ENCODE measurements around the gene ECE1. TPM values are rescaled to one million over a fixed set of nuclear protein-coding genes. Genes with fewer than 3 reads are reported as not detected.

ECE1 gene
- total RNA-seq, 2 donors from 2014 or later = 79.1 to 83.3 TPM

- H3K4me3 ChIP-seq = no peak overlapping the region
- H3K27ac ChIP-seq = peak overlapping the region in 3 of 4 donors; percentile 20 to 66 (median 49)
- TF ChIP-seq POLR2A (IDR thresholded peaks at IDR 0.05) = no peak
- TF ChIP-seq, protein P1, sequence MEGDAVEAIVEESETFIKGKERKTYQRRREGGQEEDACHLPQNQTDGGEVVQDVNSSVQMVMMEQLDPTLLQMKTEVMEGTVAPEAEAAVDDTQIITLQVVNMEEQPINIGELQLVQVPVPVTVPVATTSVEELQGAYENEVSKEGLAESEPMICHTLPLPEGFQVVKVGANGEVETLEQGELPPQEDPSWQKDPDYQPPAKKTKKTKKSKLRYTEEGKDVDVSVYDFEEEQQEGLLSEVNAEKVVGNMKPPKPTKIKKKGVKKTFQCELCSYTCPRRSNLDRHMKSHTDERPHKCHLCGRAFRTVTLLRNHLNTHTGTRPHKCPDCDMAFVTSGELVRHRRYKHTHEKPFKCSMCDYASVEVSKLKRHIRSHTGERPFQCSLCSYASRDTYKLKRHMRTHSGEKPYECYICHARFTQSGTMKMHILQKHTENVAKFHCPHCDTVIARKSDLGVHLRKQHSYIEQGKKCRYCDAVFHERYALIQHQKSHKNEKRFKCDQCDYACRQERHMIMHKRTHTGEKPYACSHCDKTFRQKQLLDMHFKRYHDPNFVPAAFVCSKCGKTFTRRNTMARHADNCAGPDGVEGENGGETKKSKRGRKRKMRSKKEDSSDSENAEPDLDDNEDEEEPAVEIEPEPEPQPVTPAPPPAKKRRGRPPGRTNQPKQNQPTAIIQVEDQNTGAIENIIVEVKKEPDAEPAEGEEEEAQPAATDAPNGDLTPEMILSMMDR (IDR thresholded peaks at IDR 0.05) = no peak
- no peaks in the 10 kb centered on the region for H3K27me3 ChIP-seq
- H3K9me3 ChIP-seq = no peaks in the 10 kb centered on the region
- DNase-seq = no peak
- no peaks in the 10 kb centered on the region for H3K36me3 ChIP-seq (replicated peaks in 1 of 2; ENCODE audit: insufficient read depth in 1 of 2, low read depth in 2 of 2)
- intact Hi-C loops (cut with DNase I) = loop anchor here (10.0 kb wide), 1 partner anchor 55 kb away; no protein-coding TSS in a partner anchor
- WGBS, 2 donors = 34 to 52% methylated on average over 5 of the region's 5 CpGs
- no peak for ATAC-seq
- H3K4me1 ChIP-seq = peaks cover 74% of the 10 kb centered on the region
These were observed 10.2 kb downstream of the ECE1 start for GRCh38 chr1:21280011-21280471.

DNA sequence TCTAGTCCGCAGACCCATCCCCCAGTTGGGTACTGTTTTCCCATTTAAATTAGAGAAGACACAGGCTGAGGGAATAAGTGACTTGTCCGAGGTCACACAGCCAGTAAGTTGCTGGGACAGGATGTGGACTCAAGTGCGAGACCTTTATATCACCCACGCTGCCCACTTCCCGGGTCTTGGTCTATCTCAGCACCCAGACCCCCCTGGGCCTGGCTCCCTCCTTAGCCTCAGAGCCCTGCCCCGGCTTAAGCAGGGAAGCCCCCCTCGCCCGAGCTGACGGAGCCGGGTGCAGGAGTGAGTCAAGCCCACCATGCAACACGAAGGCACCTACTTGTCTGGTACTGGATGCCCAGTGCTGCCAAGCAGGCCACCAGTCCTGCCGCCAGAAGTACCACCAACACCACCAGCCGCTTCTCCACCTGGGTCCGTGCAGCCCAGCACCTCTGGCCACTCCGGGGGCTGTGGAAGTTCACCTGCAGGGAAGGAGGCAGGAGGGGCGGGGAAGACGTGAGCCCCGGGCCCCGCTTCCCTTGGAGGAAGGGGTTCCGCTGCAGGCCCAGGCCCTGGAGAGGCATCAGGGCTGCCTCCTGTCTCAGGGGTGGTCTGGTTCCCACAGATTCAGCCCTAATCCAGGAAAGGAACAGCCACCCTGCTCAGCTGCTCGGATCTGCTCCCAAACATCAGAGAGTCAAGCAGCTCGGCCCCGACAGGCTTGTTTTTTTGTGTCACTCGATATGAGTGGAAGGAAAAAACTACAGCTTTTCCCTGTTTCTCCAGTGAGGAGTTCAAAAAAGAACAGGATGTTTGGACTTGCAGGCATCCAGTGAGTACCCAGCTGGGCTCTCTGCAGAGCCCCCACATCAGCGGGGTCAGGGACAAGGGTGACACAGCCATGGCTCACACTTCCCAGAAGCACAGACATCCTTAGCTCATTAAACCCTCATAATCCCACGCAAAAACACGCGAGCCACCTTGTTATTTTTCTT is 11.1 kb downstream of the ECE1 start:
- TF ChIP-seq, protein P1 (IDR thresholded peaks at IDR 0.05) = no peak
- peak in 1 of 3 donors; percentile 5 for TF ChIP-seq POLR2A (IDR thresholded peaks at IDR 0.05)
- Histone ChIP-seq H3K27me3 (no peaks in the 10 kb centered on the region), H3K27ac (peak overlapping the region; percentile 15 to 66 (median 34)), H3K4me1 (peaks cover 65% of the 10 kb centered on the region), H3K4me3 (no peak overlapping the region), H3K36me3 (replicated peaks in 1 of 2; ENCODE audit: insufficient read depth in 1 of 2, low read depth in 2 of 2) (no peaks in the 10 kb centered on the region), H3K9me3 (no peaks in the 10 kb centered on the region)
- intact Hi-C loops (cut with DNase I) = no loop called here
- DNase-seq = no peak
- ATAC-seq = peak; percentile 17
- 80 to 83% methylated on average over 18 to 22 of the region's 28 CpGs for WGBS, 2 donors

GRCh38 chr1:21278208-21278859 is 11.9 kb downstream of the ECE1 start:
- Histone ChIP-seq H3K4me3 (no peak overlapping the region), H3K27ac (peak overlapping the region; percentile 6 to 66 (median 37)), H3K27me3 (no peaks in the 10 kb centered on the region), H3K36me3 (replicated peaks in 1 of 2; ENCODE audit: insufficient read depth in 1 of 2, low read depth in 2 of 2) (no peaks in the 10 kb centered on the region), H3K9me3 (no peaks in the 10 kb centered on the region), H3K4me1 (peaks cover 56% of the 10 kb centered on the region)
- TF ChIP-seq, protein P1 (IDR thresholded peaks at IDR 0.05) = no peak
- TF ChIP-seq POLR2A (IDR thresholded peaks at IDR 0.05) = no peak
- ATAC-seq (peak; percentile 33), DNase-seq (peak in 3 of 4 donors; percentile 50 to 72 (median 67))
- WGBS, 2 donors = 54 to 62% methylated on average over 9 of the region's 9 CpGs
- intact Hi-C loops (cut with DNase I) = no loop called here

GRCh38 chr1:21277180-21277579 is 13.1 kb downstream of the ECE1 start:
- Histone ChIP-seq H3K9me3 (no peaks in the 10 kb centered on the region), H3K36me3 (replicated peaks in 1 of 2; ENCODE audit: insufficient read depth in 1 of 2, low read depth in 2 of 2) (no peaks in the 10 kb centered on the region), H3K4me1 (peaks cover 64% of the 10 kb centered on the region), H3K27me3 (no peaks in the 10 kb centered on the region), H3K4me3 (no peak overlapping the region), H3K27ac (peak overlapping the region in 3 of 4 donors; percentile 6 to 54 (median 49))
- TF ChIP-seq POLR2A (IDR thresholded peaks at IDR 0.05) = no peak
- TF ChIP-seq, protein P1 (IDR thresholded peaks at IDR 0.05) = no peak
- 31 to 54% methylated on average over 4 to 7 of the region's 7 CpGs for WGBS, 2 donors
- DNase-seq (peak in 1 of 4 donors; percentile 51), ATAC-seq (no peak)
- intact Hi-C loops (cut with DNase I) = no loop called here
